NCI-H345 treated with DMSO at 0.1 percent for 48 hours (cell line): ENCODE measurements around the gene MYL10.

Source experiments
- DNase-seq: peaks from one replicate; lab custom pipeline; 2025; ENCODE audit not compliant: unreplicated experiment; lab: John Stamatoyannopoulos, UW

Gene MYL10

DNA sequence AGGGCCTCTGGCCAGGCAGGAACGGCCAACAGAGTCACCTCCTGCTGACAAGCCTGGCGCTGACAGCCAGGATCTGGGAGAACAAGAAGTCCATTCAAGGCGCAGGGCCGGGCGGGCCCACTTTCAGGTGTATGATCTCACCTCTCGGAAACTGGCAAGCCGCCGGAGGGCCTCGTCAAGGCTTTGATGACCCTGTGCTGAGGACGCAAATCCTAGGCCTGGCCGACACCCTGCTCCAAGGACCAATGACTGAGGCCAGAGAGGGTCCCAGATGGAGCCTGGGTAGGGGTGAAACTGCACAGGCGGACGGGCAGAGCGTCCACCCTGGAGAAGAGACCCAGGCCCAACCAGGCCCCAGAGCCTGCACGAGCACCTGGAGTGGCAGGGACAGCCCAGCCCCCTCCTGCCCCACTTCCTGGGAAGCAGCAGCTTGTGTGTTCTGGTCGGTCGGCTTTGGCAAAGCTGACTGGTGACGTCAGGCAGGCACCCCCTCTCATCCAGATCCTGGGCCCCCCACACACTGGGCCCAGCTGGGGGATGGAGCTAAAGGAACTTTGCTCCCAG, 30.6 kb downstream of the MYL10 start:
- DNase-seq = no peak

GRCh38 chr7:101597941-101598340, 31.2 kb downstream of the MYL10 start:
- no peak for DNase-seq

- no peak for DNase-seq
Observed at GRCh38 chr7:101596898-101597297, 32.2 kb downstream of the MYL10 start.

DNA sequence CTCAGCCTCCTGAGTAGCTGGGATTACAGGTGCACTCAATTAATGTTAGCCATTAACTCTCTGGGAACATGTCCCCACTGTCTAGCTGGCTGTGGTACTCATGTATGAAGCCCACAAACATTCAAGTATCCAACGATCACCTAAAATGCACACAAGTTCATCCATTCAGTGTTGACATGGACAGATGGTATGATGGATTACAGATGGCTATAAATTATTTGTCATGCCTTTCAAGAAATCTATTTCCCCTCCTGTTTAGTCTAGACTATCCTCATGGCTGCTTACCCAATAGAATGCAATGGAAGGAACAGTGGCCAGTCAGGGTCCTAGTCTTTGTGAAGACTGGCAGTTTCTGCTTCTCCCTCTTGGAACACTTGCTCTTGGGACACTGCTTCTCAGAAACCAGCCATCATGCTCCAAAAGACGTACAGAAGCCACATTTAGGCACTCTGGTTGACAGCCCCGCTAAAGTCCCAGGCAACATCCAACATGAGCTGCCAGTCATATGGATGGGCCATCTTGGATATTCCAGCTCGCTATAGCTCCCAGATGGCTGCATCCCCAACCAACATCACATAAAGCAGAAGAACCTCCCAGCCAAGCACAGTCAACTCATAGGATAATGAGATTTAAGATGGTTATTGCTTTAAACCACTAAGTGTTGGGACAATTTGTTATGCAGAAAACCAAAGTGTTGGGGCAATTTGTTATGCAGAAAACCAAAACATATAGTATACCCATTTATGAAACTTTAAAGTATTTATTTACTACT, 33.1 kb downstream of the MYL10 start:
- DNase-seq = no peak

DNA sequence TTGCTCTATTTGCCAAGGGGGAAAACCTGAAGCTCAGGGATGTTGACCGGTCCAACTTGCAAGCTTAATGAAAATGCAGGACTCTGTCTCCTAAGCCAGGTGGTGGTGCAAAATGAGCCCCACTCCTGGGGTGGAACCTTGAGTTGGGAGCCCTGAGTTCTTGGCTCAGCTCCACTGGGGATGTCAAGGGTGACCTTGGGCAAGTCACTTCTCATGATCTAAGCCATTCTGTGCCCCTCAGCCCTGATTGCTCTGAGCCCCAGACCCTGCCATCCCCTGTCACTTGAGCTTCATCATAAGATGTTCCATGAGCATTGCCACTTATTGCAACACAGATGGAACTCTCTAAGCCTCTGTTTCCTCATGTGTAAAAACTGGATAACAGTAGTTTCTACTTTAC, 33.9 kb downstream of the MYL10 start:
- DNase-seq = no peak

GRCh38 chr7:101594790-101595189, 34.3 kb downstream of the MYL10 start:
- no peak for DNase-seq

- DNase-seq = no peak
Observed at GRCh38 chr7:101593556-101593955, 35.5 kb downstream of the MYL10 start.

DNA sequence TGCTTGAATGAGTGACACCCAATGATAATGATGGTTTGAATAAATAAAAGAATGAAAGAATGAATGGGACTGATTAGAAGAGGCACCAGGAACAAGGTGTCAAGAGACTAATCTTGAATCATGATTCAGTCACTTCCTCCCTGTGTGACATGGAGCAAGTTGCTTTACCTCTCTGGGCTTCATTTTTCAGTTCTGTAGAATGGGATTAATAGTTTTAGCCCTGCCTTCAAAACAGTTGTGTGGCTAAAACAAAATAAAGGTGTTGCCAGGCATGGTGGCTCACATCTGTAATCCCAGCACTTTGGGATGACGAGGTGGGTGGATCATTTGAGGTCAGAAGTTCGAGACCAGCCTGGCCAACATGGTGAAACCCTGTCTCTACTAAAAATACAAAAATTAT, 37.6 kb downstream of the MYL10 start:
- no peak for DNase-seq

DNA sequence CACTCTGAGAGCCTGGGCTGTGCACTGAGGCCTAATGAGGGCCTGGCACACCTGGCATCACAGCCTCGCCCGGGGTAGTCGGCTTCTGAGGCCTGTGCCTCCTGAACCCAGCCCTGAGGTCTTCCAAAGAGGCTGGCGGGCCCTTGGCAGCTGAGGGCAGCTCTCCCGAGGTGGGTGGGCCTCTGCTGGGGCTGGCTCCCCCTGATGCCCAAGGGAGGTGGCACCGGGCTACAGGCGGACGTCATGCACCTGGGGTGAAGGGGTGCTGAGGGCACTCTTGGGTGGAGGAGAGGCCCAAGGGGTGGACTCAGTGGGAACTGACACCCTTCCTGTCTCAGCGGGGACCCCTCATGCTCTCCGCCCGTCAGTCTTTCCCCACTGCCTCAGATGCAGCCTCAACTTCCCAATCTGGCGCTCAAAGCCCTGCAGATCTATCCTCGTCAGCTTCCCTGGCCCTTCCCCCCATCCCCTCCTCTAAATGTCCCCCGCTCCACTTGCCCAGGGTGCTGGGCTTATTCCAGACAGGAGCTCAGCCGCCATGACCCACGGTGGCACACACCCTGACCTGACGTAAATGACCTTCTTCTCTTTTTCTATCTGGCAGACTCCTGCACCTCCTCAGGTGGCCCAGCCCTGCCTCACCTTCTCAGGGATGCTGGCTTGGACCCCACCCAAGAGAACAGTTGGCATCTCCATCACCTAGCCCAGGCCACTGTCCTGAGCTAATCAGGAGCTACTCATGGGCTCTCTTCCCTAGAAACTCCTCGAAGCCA, 38.2 kb downstream of the MYL10 start:
- DNase-seq = no peak

DNA sequence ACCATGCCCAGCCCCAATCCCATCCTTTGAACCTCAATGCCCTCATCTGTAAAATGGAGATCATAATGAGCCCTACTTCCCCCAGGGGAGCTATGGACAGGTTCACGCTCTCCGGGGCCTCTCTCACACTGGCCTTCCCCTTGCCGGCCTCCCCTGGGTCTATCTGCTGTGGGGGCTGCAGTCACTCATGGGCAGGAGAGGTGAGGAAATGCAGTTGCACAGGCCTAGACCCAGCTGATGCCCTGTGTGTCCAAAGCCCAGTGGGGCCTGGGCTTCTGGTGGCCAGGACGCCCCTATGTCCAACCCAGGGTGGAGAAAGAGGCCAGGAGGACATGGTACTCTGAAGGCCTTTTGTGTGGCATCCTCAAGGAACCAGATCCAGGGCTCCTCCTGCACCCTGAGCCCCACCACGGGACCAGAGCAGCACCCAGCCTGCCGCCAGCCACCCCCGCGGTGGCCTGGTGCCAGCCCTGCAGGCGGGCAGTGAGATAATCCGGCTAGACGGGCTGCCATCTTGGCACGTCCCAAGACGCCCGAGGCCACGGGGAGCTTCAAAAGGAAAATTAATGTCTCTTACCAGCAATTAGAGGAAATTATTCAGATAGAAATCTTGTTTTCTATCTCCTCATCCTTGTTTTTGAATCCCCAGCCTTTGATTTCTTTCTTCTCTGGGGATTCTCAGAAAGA, 39.0 kb downstream of the MYL10 start:
- no peak for DNase-seq

- DNase-seq = no peak
Observed at GRCh38 chr7:101589052-101589451, 40.0 kb downstream of the MYL10 start.

DNA sequence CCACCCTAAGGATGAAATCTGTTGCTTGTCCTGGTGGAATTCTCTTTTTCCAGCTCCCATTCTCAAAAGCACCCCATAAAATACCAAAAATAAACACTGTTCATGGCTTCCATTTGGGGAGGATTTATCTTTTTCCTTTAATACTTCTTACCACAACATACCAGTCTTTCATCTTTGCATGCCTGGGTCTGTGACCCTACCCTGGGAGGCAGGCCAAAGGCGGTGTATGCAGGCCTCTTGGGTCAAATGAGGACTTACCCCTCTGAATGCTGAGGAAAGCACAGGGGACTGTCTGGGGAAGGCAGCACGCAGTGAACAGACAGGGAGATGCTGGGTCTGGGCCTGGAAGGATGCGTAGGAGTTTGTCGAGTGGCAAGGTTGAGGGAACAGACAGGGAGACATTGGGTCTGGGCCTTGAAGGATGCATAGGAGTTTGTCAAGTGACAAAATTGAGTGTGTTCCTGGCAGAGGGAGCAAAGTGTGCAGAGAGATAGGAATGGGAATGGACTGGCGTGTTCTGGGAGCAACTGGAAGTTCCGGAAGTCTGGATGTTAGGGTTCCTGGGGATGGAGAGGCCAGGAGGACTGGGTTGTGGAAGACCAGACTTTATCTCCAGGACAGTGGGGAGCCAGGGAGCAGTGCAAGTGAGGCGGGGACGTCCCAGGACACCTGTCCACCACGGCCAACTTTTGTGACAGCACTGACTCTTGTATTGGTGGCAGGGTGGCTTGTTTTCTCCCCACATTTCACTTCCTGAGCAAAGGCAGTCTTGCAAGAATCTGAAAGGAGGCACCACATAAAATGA, 40.8 kb downstream of the MYL10 start:
- DNase-seq = no peak

DNA sequence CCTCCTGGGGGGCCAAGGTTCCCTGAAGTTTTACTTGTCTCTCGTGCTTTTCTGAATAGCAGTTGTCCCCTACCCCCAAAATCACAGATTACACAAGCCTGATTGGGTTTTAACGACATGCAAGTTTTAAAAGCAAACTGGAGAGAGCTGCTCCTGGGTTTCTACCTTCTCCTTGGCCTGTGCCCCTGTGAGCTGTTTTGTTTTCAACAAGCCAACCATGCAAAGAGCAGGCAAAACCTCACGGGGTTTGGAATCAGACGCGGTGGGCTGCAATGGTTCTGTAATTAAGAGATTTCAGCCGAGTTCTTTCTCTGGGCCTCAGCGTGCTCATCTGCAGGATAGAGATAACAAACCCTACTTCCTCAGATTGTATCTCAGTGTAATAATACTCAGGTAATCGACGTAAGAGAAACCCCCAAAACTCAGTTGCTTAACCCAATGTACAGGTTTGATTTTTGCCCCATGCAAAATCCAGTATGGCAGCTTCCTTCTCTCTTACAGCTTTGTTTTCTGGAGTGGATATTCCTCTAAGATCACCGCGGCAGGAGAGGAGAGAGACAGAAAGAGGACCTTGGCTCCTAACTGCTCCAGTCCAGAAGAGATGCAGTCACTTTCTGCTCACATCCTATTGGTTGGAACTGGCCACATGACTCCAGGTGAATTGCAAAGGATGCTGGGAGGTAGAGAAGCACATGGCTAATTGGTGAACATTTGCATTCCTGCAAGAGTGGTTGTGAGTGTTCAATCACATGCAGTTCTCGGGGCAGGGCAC, 42.0 kb downstream of the MYL10 start:
- DNase-seq = no peak

DNA sequence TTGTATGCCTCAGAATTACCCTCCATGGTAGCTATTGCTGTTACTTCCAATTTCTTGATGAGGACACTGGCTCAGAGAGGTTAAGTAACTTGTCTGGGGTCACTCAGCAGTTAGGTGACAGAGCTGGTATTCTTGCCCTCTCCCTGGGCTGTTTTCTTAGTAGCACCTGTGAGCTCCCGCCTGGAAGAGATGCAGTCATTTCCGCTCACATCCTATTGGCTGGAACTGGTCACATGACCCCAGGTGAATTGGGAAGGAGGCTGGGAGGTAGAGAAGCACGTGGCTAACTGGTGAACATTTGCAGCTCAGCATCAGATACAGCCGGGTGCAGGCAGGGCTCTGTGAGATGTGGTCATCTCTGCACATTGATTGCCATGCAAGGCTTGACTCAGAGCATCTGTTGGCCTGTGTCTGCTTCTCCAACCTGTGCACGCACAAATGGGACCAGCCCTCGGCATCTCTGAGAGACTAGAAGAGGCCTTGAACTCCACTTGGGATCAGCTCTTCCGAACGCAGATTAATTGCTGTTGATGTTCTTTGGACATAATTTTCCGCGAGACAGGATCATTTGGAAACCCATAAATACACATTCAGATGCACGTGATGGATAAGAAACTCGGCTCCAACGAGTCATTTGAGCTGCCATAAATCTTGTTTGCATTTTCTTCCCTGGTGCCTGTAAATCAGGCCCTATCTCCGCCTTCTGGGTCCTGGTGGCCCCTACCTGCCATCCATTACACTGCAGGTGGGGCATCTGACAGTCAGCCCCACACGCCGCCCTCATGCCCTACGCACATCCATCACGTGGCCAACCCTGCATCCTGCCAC, 42.8 kb downstream of the MYL10 start:
- DNase-seq = no peak

GRCh38 chr7:101582971-101583370, 46.1 kb downstream of the MYL10 start:
- DNase-seq = no peak

DNA sequence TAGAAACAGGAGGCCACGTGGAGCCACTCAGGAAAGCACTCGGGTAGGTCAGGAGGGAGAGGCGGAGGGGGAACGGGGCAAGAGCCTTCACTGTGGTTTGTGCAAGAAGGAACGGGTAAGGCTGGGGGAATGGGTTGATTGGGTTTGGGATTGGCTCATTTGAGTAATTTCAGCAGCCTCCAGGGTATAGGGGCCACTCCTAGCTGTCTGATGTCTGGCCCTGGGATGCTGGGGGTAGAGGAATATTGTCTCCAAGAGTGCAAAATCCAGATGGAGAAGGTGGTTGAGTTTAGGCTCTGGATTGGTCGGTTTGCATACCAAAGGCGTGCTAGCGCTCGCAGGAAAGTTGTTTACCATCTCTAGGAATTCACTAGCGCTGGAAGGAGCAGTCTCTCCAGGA, 47.2 kb downstream of the MYL10 start:
- DNase-seq = no peak

DNA sequence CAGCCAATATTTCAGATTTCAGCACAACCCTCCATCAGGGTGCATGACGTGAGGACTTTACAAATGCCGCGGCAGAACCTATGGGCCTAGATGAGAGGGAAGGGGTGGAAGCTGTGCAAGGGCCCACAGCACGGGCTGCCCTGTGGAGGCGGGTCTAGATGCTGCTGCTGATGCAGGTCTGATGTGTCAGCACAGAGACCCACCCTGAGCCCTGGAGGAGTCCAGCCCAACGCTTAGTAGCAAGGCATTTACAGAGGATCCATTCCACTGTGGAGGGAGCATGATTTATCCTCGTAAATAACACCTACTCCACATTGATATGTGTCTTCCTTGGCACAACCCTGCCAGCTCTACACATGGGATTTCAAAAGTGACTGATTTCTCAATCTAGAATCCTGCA, 48.5 kb downstream of the MYL10 start:
- DNase-seq = no peak

DNA sequence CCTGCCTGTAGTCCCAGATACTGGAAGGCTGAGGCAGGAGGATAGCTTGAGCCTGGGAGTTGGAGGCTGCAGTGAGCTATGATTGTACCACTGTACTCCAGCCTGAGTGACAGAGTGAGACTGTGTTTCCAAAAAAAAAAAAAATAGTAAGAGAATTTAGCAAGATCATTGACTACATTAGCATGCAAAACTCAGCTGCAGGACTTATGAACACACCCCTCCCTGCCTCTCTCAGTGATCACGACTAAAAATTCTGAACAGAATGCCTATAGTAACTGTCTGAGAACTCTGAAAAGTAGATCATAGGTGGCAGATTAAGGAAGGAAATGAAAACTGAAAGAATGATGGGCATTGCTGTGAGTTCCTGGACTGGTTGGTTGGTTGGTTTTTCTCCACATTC, 50.5 kb downstream of the MYL10 start:
- DNase-seq = no peak

DNA sequence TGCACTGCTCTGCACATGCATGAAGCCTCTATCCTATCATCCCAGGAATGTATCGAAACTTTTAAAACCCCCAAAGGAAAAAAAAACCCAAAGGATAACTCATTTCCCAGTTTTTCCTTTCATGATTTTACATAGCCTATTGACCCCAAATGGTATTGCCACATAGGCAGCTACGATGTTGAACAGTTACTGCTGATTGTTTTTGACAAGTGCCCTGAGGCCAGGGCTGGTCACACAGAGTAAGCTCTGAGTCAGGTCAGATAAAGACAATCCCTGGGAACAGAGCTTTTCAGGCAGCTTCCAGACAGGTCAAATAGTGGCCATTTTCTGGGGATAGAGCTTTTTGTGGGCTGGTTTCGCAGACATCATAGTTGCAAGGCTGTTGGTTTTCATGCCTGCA, 52.1 kb downstream of the MYL10 start:
- no peak for DNase-seq
